Heart left ventricle (tissue), 13 donors: ENCODE data around the gene MITF.

Experiments used
- POLR2A ChIP-seq, 2 donors: fragments of 450-650 bp; IDR thresholded peaks; one replicate each; pipeline ENCODE4 v1.6.1; 2017; ENCODE audit warnings: antibody characterized with exemption in 2 of 2, mild to moderate bottlenecking in 2 of 2, moderate library complexity in 2 of 2
- TF ChIP-seq, protein P1 (sequence below), 12 donors: fragments of 200-600 bp; sonication (generic) in 4 of 12; IDR thresholded peaks; one replicate each; pipeline versions ENCODE4 v1.5.0 to v1.8.0; 2018 to 2022; ENCODE audit warnings: antibody characterized with exemption in 12 of 12, mild to moderate bottlenecking in 5 of 12
- donor health status: ischemic (EF 13 %, LVEDD 7.1; RV severe dilation, severe dysfunction).
- donor health status: DM: no; HTN: yes; CAD: no.
- donor health status: DM: no; HTN: no; CAD: no.
- donor health status: ischemic (EF 25% LVEDD 6.9; RV normal size, moderate dysfunction).
- donor health status: ischemic (EF 25% LVEDD 5.7; RV mildly dilated, moderate dysfunction).
- donor health status: ischemic (EF 35%, LVEDD 5.7; RV mildly dilated, moderate dysfunction).
- donor health status: nonischemic (EF 11% LVEDD 7.7; RV severe dilation, severe dysfunction).
- donor health status: DM: yes; HTN: yes; CAD: no.
- donor health status: PGD.
- donor health status: ischemic (EF 29% LVEDD 5.4; RV normal size, mild dysfunction).
- donor health status: nonischemic (EF 23%, LVEDD 6.1; RV moderate dilation, normal function).

GRCh38 chr3:69888040-69888942 is 149.0 kb downstream of the MITF start:
- TF ChIP-seq, protein P1, sequence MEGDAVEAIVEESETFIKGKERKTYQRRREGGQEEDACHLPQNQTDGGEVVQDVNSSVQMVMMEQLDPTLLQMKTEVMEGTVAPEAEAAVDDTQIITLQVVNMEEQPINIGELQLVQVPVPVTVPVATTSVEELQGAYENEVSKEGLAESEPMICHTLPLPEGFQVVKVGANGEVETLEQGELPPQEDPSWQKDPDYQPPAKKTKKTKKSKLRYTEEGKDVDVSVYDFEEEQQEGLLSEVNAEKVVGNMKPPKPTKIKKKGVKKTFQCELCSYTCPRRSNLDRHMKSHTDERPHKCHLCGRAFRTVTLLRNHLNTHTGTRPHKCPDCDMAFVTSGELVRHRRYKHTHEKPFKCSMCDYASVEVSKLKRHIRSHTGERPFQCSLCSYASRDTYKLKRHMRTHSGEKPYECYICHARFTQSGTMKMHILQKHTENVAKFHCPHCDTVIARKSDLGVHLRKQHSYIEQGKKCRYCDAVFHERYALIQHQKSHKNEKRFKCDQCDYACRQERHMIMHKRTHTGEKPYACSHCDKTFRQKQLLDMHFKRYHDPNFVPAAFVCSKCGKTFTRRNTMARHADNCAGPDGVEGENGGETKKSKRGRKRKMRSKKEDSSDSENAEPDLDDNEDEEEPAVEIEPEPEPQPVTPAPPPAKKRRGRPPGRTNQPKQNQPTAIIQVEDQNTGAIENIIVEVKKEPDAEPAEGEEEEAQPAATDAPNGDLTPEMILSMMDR (IDR thresholded peaks at IDR 0.05) = no peak
- TF ChIP-seq POLR2A (IDR thresholded peaks at IDR 0.05) = no peak
